ENCODE results near the gene AK4. TPM values are rescaled to one million over a fixed set of nuclear protein-coding genes. Genes with fewer than 3 reads are reported as not detected.
A peak's percentile ranks its signal among the peaks of the same experiment; 100 is the strongest.
"Not testable (repeated sequence)": the region's sequence is repeated elsewhere in the genome, so short reads cannot be mapped to it uniquely, and the experiment has no call there.

AK4 gene
- total RNA-seq, 1 experiment from 2014 or later, result 17.6 TPM

DNA sequence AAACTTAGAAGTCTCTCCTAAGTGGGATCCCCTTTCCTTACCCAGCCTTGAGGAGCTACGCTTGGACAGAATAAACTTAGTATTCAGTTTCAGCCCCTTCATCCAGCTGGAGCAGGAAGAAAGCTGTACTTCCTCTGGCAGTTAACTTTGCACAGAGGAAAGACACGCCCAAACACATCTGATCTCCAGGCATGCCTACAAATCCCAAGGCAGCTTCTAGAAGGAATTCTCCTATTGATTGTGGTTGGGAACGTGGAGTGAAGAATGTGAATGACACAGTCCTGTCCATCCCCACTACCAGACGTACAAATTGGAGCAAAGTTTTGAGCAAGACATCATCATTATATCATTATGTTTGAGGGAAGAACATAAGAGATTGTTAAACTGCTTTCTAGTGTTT, 6.6 kb upstream of the AK4 start:
- Histone ChIP-seq H3K4me2 (0 out of 2 replicates have a peak overlapping the region, but pooled peaks have one; percentile 4), H3K27me3 (ENCODE audit: insufficient read depth, low read depth) (no peaks in the 10 kb centered on the region), H2AFZ (no peak overlapping the region), H3K4me1 (replicated peaks; ENCODE audit: insufficient read depth) (peaks cover 1% of the 10 kb centered on the region; the same call in 1 of the 2 replicates), H3K36me3 (ENCODE audit: low read depth) (no peaks in the 10 kb centered on the region), H3K9me2 (ENCODE audit: insufficient read depth) (no peaks in the 10 kb centered on the region), H3F3A (ENCODE audit: insufficient read depth, low read depth) (0 out of 2 replicates have a peak, but pooled peaks cover 8% of the 10 kb centered on the region), H3K4me3 (no peak overlapping the region), H4K20me1 (ENCODE audit: insufficient read depth) (no peaks in the 10 kb centered on the region), H3K9me3 (ENCODE audit: insufficient read depth, low read depth) (no peaks in the 10 kb centered on the region), H3K27ac (no peak overlapping the region), H3K79me2 (ENCODE audit: low read depth) (no peaks in the 10 kb centered on the region)
- peak; percentile 5 to 45 for DNase-seq
- no TSS peak for BruUV-seq (replicated peaks)
- ChIA-PET POLR2A (ENCODE audit: unreplicated experiment) (no interaction called here), CTCF (no interaction called here)
- TF ChIP-seq EZH2 (IDR thresholded peaks at IDR 0.05; ENCODE audit: low read depth), result no peak
- TF ChIP-seq, protein P1, sequence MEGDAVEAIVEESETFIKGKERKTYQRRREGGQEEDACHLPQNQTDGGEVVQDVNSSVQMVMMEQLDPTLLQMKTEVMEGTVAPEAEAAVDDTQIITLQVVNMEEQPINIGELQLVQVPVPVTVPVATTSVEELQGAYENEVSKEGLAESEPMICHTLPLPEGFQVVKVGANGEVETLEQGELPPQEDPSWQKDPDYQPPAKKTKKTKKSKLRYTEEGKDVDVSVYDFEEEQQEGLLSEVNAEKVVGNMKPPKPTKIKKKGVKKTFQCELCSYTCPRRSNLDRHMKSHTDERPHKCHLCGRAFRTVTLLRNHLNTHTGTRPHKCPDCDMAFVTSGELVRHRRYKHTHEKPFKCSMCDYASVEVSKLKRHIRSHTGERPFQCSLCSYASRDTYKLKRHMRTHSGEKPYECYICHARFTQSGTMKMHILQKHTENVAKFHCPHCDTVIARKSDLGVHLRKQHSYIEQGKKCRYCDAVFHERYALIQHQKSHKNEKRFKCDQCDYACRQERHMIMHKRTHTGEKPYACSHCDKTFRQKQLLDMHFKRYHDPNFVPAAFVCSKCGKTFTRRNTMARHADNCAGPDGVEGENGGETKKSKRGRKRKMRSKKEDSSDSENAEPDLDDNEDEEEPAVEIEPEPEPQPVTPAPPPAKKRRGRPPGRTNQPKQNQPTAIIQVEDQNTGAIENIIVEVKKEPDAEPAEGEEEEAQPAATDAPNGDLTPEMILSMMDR (conservative IDR thresholded peaks at IDR 0.05), result no peak
- intact Hi-C loops (cut with micrococcal nuclease; ENCODE audit: unreplicated experiment), result no loop called here

DNA sequence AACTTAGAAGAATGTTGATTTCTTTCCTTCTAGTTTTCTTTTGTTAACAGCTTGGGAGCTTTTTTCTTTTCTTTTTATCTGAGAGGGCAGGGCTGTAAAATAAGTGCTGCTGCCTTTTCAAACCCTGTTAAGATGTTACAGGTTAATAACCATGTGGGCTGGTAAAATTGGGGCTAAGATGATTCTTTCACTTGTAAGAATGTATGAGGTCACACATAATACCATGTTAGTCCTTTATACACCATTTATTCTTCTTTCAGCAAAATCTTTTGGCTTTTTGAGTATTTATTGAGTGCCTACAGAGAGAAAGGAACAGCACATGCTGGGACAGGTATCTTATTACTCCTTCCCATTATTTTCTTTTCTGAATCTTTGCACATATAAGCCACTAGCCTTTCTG, 6.1 kb upstream of the AK4 start:
- BruUV-seq (replicated peaks), result no TSS peak
- Histone ChIP-seq H2AFZ (no peak overlapping the region), H3K27ac (no peak overlapping the region), H3F3A (ENCODE audit: insufficient read depth, low read depth) (0 out of 2 replicates have a peak, but pooled peaks cover 8% of the 10 kb centered on the region), H3K27me3 (ENCODE audit: insufficient read depth, low read depth) (no peaks in the 10 kb centered on the region), H3K4me3 (no peak overlapping the region), H3K9me2 (ENCODE audit: insufficient read depth) (no peaks in the 10 kb centered on the region), H3K36me3 (ENCODE audit: low read depth) (no peaks in the 10 kb centered on the region), H3K4me1 (replicated peaks; ENCODE audit: insufficient read depth) (peaks cover 7% of the 10 kb centered on the region), H4K20me1 (ENCODE audit: insufficient read depth) (no peaks in the 10 kb centered on the region), H3K4me2 (no peak overlapping the region), H3K79me2 (ENCODE audit: low read depth) (no peaks in the 10 kb centered on the region), H3K9me3 (ENCODE audit: insufficient read depth, low read depth) (no peaks in the 10 kb centered on the region)
- intact Hi-C loops (cut with micrococcal nuclease; ENCODE audit: unreplicated experiment), result no loop called here
- no peak for DNase-seq
- TF ChIP-seq, protein P1 (conservative IDR thresholded peaks at IDR 0.05), result no peak
- TF ChIP-seq EZH2 (IDR thresholded peaks at IDR 0.05; ENCODE audit: low read depth), result no peak
- POLR2A ChIA-PET (ENCODE audit: unreplicated experiment), result no interaction called here
- CTCF ChIA-PET, result no interaction called here

DNA sequence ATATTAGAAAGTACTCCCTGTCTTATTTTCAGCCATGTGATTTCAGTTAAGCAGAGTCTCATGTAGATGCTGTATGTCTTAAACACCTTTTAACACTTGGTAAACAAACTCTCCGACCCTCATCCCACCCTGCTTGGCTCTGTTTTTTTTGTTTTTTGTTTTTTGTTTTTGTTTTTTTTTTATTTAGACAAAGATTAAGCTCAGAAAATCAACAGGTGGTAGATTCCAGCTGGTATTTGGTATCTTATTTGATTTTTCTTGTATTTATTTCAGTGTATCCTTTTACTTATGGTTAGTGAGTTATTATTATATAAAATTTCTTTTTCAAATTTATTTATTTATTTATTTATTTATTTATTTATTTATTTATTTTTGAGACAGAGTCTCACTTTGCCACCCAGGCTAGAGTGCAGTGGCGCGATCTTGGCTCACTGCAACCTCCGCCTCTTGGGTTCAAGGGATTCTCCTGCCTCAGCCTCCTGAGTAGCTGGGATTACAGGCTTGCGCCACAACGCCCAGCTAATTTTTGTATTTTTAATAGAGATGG, 4.8 kb upstream of the AK4 start:
- H3K27me3 ChIP-seq (ENCODE audit: insufficient read depth, low read depth); DNase-seq; BruUV-seq (replicated peaks); H3K4me1 ChIP-seq (replicated peaks; ENCODE audit: insufficient read depth); H3K4me2 ChIP-seq; H3F3A ChIP-seq (ENCODE audit: insufficient read depth, low read depth); CTCF ChIA-PET; H3K27ac ChIP-seq; H3K9me3 ChIP-seq (ENCODE audit: insufficient read depth, low read depth); intact Hi-C loops (cut with micrococcal nuclease; ENCODE audit: unreplicated experiment); H3K36me3 ChIP-seq (ENCODE audit: low read depth); H3K4me3 ChIP-seq; H3K79me2 ChIP-seq (ENCODE audit: low read depth); H3K9me2 ChIP-seq (ENCODE audit: insufficient read depth); H2AFZ ChIP-seq; H4K20me1 ChIP-seq (ENCODE audit: insufficient read depth): not testable (repeated sequence)
- POLR2A ChIA-PET (ENCODE audit: unreplicated experiment), result interaction anchor here (0.6 to 0.8 kb wide), 2 partner anchors 8 to 240 kb away, joined by 4 to 12 read pairs; no protein-coding TSS in a partner anchor

Data from PC-9 (cell line).